Metanephros (tissue), 2 donors: ENCODE results near the gene NOL8. TPM values are rescaled to one million over a fixed set of nuclear protein-coding genes. Genes with fewer than 3 reads are reported as not detected.

Experiments used
- small RNA-seq: library from RNA; depleted of rRNA; stranded (forward); fragments of <200 nt; gene quantifications from one replicate; pipeline ENCODE3, GENCODE V24; 2014; ENCODE audit warnings: low replicate concordance
- total RNA-seq: library from RNA; depleted of rRNA; stranded (reverse); fragments of >200 nt; gene quantifications from one replicate; pipeline ENCODE4 v1.2.3, GENCODE V29; 2014

Gene NOL8
- total RNA-seq = 18.5 TPM

DNA sequence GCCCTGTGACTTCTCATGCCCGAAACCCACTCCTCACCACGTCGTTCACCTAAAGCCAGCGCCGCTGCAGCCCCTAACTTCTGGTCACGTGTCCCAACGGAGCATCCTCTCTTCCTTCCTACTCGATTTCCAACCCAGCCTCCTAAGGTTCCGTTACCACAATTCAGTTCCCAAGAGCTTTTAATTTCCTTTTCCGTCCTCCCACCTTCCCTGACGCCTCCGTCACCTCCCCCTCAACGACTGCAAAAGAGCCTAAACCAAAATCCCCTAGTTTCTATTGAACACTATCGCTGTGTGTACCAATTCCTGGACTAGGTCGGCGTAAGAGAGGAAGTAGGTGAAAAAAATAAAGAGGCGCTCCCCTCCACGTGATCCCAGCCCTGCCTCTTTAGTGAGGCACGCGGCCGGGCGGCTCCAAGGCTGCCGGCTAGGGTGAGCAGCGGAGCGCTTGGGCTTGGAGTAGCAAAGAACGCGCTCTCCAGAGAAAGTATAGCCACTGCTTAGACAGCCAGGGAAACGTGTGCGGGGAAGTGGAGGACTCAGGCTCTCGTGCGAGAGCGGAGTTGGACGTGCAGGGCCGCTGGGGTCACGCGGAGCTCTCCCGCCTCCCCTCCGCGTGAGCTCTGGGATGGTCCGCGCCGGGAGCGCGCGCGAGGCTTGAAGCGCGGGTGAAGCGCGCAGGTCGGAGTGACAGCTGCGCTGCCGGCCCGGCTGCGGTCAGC lies at the start of gene NOL8, which contains the start of gene CENPP:
NOL8 (minus strand) TSS at position 82 of the 722 bp plus-strand sequence. CDS start 1,189 bp downstream, outside the sequence.
CENPP (plus strand) TSS at position 685 of the 722 bp plus-strand sequence.

DNA sequence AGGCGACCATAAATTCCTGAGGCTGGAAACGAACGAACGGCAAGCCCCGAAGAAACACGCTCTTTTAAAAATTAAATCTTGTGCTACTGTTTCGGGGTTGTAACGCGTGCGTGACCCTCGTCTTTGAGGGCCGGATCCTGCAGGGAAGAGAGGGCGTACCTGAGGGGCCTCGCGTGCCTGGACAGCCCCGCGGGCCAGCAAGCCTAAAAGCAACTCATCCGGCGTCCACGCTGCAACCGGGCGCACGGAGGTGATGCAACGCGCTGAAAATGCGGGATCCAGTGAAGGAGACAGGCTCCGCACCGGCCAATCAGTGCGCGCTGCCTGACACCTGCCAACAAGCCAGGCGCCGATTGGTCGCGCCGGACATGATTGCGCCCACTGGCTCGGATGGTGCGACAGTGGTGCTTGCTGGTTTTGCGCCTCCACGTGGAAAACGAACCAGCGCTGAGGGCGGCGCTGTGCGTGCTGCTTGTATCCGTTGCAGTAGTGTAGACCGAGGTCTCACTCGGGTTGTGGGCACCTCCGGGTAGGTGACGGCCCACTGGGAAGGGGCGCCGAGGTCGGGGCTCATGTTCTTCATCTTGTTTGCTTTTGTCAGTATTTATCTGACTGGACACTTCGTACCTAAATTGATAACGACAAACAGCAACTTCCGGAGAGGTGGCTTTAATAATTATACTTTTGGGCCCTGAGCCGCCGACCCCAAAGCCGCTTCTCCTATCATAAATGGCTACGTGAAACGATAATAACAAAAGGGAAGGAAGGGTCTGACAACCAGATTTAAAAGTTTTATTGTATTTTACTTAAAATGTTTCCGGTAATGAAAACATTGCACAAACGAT lies 31.5 kb downstream of the NOL8 start, which contains the start of gene IARS1:
IARS1 (minus strand) TSS at position 246 of the 845 bp plus-strand sequence. CDS start 4,278 bp downstream, outside the sequence.

Small RNAs within 50 kb of the gene (small RNA-seq; reads per million reads assigned to genes)
- gene MIR3651 (not detected), gene SNORA84 (0.19 reads per million)

Other genes starting within 250 kb of the NOL8 start
- 75.7 TPM for gene SPTLC1, start 209.9 kb downstream of the NOL8 start, total RNA-seq
- 137 TPM for gene IARS1, start 31.7 kb downstream of the NOL8 start, total RNA-seq
- 6.6 TPM for gene CENPP, start 603 bp upstream of the NOL8 start, total RNA-seq
- gene OGN, start 79.2 kb upstream of the NOL8 start, total RNA-seq = 46.5 TPM
- gene OMD, start 99.1 kb upstream of the NOL8 start, total RNA-seq = 4.1 TPM
- 33.7 TPM for gene ASPN, start 157.2 kb upstream of the NOL8 start, total RNA-seq
- 28.6 TPM for gene ECM2, start 210.6 kb upstream of the NOL8 start, total RNA-seq